Heart left ventricle (tissue), 16 donors: ENCODE data around the gene RGS7. TPM values are rescaled to one million over a fixed set of nuclear protein-coding genes. Genes with fewer than 3 reads are reported as not detected.
"Not testable (repeated sequence)": the region's sequence is repeated elsewhere in the genome, so short reads cannot be mapped to it uniquely, and the experiment has no call there.

Experiments used
- ATAC-seq, 4 donors: fragments of 200-7000 bp; cut with Tn5 transposase; one replicate each; pipeline ENCODE4 v1.9.1; 2020 to 2022; ENCODE audit warnings: moderate library complexity in 4 of 4, mild to moderate bottlenecking in 3 of 4, moderate number of reproducible peaks in 1 of 4
- DNase-seq, 5 donors: peaks; one replicate each; pipeline ENCODE4 v3.0.0-alpha.2; 2020
- H3K27ac ChIP-seq, 12 donors: fragments of 200-600 bp; sonication (generic) in 4 of 12; one replicate each; pipeline versions ENCODE4 v1.5.0 to v1.8.0; 2016 to 2022; ENCODE audit warnings: mild to moderate bottlenecking in 2 of 12
- H3K27me3 ChIP-seq, 9 donors: fragments of 200-600 bp; sonication (generic) in 2 of 9; one replicate each; pipeline versions ENCODE4 v1.5.1 to v1.8.0; 2016 to 2022; ENCODE audit warnings: mild to moderate bottlenecking in 3 of 9
- H3K36me3 ChIP-seq, 9 donors: fragments of 200-600 bp; sonication (generic) in 2 of 9; one replicate each; pipeline versions ENCODE4 v1.5.0 to v1.8.0; 2018 to 2022; ENCODE audit warnings: mild to moderate bottlenecking in 2 of 9
- H3K4me1 ChIP-seq, 12 donors: fragments of 200-600 bp; sonication (generic) in 4 of 12; one replicate each; pipeline versions ENCODE4 v1.5.0 to v1.8.0; 2016 to 2022; ENCODE audit warnings: mild to moderate bottlenecking in 3 of 12
- H3K4me3 ChIP-seq, 12 donors: fragments of 200-600 bp; sonication (generic) in 4 of 12; one replicate each; pipeline versions ENCODE4 v1.5.0 to v1.8.0; 2017 to 2022; ENCODE audit warnings: mild to moderate bottlenecking in 9 of 12, moderate library complexity in 4 of 12
- H3K9me3 ChIP-seq, 12 donors: fragments of 200-600 bp; sonication (generic) in 4 of 12; one replicate each; pipeline versions ENCODE4 v1.5.0 to v1.8.0; 2016 to 2022; ENCODE audit warnings: mild to moderate bottlenecking in 1 of 12
- CTCF ChIP-seq, 12 donors: fragments of 200-600 bp; sonication (generic) in 4 of 12; IDR thresholded peaks; one replicate each; pipeline versions ENCODE4 v1.5.0 to v1.8.0; 2018 to 2022; ENCODE audit warnings: antibody characterized with exemption in 12 of 12, mild to moderate bottlenecking in 5 of 12
- POLR2A ChIP-seq, 2 donors: fragments of 450-650 bp; IDR thresholded peaks; one replicate each; pipeline ENCODE4 v1.6.1; 2017; ENCODE audit warnings: antibody characterized with exemption in 2 of 2, mild to moderate bottlenecking in 2 of 2, moderate library complexity in 2 of 2
- WGBS, 4 donors: extraction: QIAGEN DNeasy Blood & Tissue Kit in 2 of 4; methylation state at CpG; one replicate each; pipeline versions ENCODE4 v1.1.5 to v1.1.7; 2013 to 2018; 5-methylcytosine and 5-hydroxymethylcytosine counted together
- intact Hi-C, 10 donors: fragments of 100-400 bp; cut with DNase I; formaldehyde crosslinking; loops; one replicate each; pipeline versions ENCODE4 v1.11.1 to v1.14.2; 2022
- polyA plus RNA-seq, 2 donors: library from polyadenylated mRNA; stranded (reverse); fragments of 200-250 nt; gene quantifications; one replicate each; pipeline ENCODE4 v1.2.3, GENCODE V29; 2013
- total RNA-seq, 9 donors: library from RNA; depleted of rRNA in 2 of 9; stranded (reverse); fragments of >200 nt in 2 of 9; fragmentation: NEBNext Ultra II Directional in 3 of 9; extraction: Animal tissue kit (Norgen Biotek cat#: 25700) in 3 of 9; gene quantifications; one replicate each; pipeline versions ENCODE4 v1.1.0 to v1.2.4, GENCODE V29; 2016 to 2023
- donor health status: ischemic (EF 13 %, LVEDD 7.1; RV severe dilation, severe dysfunction).
- donor health status: healthy with polysubstance abuse.
- donor health status: DM: no; HTN: yes; CAD: no.
- donor health status: DM: no; HTN: no; CAD: no.
- donor health status: ischemic (EF 25% LVEDD 6.9; RV normal size, moderate dysfunction).
- donor health status: ischemic (EF 25% LVEDD 5.7; RV mildly dilated, moderate dysfunction).
- donor health status: healthy.
- donor health status: DM: yes; HTN: yes; CAD: no.
- donor health status: ischemic (EF 35%, LVEDD 5.7; RV mildly dilated, moderate dysfunction).
- donor health status: nonischemic (EF 11% LVEDD 7.7; RV severe dilation, severe dysfunction).
- donor health status: DM: yes; HTN: yes; CAD: no.
- donor health status: PGD.
- donor health status: ischemic (EF 29% LVEDD 5.4; RV normal size, mild dysfunction).
- donor health status: nonischemic (EF 23%, LVEDD 6.1; RV moderate dilation, normal function).

Gene RGS7
- total and polyA plus RNA-seq, 11 donors, result not detected

- H3K4me3 ChIP-seq, result no peak overlapping the region
- H3K36me3 ChIP-seq, result no peaks in the 10 kb centered on the region
- DNase-seq (no peak), ATAC-seq (no peak)
- H3K27ac ChIP-seq, result no peak overlapping the region
- intact Hi-C loops, result no loop called here
- peaks cover 0 to 4% (median 0%) of the 10 kb centered on the region in 12 donors for H3K9me3 ChIP-seq
- TF ChIP-seq CTCF (IDR thresholded peaks at IDR 0.05), result no peak
- no peak for TF ChIP-seq POLR2A (IDR thresholded peaks at IDR 0.05)
- WGBS, 4 donors, result 79 to 85% (median 81%) methylated on average over 14 of the region's 14 CpGs
- no peaks in the 10 kb centered on the region for H3K27me3 ChIP-seq
- H3K4me1 ChIP-seq, result no peaks in the 10 kb centered on the region
Measured at GRCh38 chr1:241167121-241167630, 189.8 kb downstream of the RGS7 start.

DNA sequence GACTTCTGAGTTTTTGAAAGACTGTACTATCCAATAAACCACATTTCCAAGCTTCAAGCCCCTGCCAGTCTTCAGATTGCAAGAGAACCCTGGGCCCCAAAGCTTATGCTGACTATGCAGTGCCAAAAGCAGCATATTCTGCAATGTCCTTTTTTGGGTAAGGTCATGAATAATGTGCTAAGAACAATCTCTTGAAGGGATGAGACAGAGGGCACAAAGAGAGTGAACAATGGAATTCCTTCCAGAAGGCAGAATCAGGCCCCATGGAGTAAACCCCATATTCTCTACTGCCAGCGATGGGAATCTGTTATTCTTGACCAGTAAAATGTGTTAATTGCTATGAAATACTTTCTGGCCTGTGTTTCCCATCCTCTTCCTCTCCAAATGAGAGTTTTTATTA, 190.4 kb downstream of the RGS7 start:
- Histone ChIP-seq H3K27me3 (no peaks in the 10 kb centered on the region), H3K36me3 (no peaks in the 10 kb centered on the region), H3K27ac (no peak overlapping the region), H3K4me3 (no peak overlapping the region), H3K4me1 (no peaks in the 10 kb centered on the region), H3K9me3 (peaks cover 0 to 4% (median 0%) of the 10 kb centered on the region in 12 donors)
- DNase-seq (no peak), ATAC-seq (no peak)
- WGBS, 4 donors, result 83 to 88% (median 87%) methylated on average over 1 of the region's 1 CpG
- no peak for TF ChIP-seq POLR2A (IDR thresholded peaks at IDR 0.05)
- no peak for TF ChIP-seq CTCF (IDR thresholded peaks at IDR 0.05)
- intact Hi-C loops, result no loop called here

DNA sequence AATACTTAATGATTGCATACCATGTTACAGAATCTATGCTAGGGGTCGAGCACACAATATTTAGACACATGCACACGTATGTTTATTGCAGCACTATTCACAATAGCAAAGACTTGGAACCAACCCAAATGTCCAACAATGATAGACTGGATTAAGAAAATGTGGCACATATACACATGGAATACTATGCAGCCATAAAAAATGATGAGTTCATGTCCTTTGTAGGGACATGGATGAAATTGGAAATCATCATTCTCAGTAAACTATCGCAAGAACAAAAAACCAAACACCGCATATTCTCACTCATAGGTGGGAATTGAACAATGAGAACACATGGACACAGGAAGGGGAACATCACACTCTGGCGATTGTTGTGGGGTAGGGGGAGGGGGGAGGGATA, 191.7 kb downstream of the RGS7 start:
- H3K4me1 ChIP-seq, H3K9me3 ChIP-seq, intact Hi-C loops, H3K27me3 ChIP-seq, DNase-seq, H3K27ac ChIP-seq, H3K36me3 ChIP-seq, ATAC-seq, H3K4me3 ChIP-seq: not testable (repeated sequence)
- 80 to 91% (median 87%) methylated on average over 3 to 5 of the region's 5 CpGs for WGBS, 4 donors

GRCh38 chr1:241163363-241163762, 193.6 kb downstream of the RGS7 start:
- TF ChIP-seq POLR2A (IDR thresholded peaks at IDR 0.05), result no peak
- no peak for TF ChIP-seq CTCF (IDR thresholded peaks at IDR 0.05)
- Histone ChIP-seq H3K4me1 (no peaks in the 10 kb centered on the region), H3K27ac (no peak overlapping the region), H3K4me3 (no peak overlapping the region), H3K27me3 (no peaks in the 10 kb centered on the region), H3K9me3 (peaks cover 0 to 4% (median 0%) of the 10 kb centered on the region in 12 donors), H3K36me3 (no peaks in the 10 kb centered on the region)
- no peak for DNase-seq
- 19 to 28% (median 22%) methylated on average over 4 of the region's 4 CpGs for WGBS, 4 donors
- ATAC-seq, result no peak
- intact Hi-C loops, result no loop called here

GRCh38 chr1:241161188-241161689, 195.8 kb downstream of the RGS7 start:
- Histone ChIP-seq H3K4me3 (no peak overlapping the region), H3K9me3 (no peaks in the 10 kb centered on the region), H3K27me3 (no peaks in the 10 kb centered on the region), H3K4me1 (no peaks in the 10 kb centered on the region), H3K27ac (no peak overlapping the region), H3K36me3 (no peaks in the 10 kb centered on the region)
- DNase-seq (no peak), ATAC-seq (no peak)
- 54 to 61% (median 59%) methylated on average over 2 of the region's 2 CpGs for WGBS, 4 donors
- intact Hi-C loops, result no loop called here
- TF ChIP-seq CTCF (IDR thresholded peaks at IDR 0.05) (no peak), POLR2A (IDR thresholded peaks at IDR 0.05) (no peak)
